H9 (cell line): ENCODE measurements around the gene XKRX. TPM values are rescaled to one million over a fixed set of nuclear protein-coding genes. Genes with fewer than 3 reads are reported as not detected.

ENCODE experiments used
- DNase-seq: peaks from one replicate; pipeline ENCODE4 v3.0.0-alpha.2; 2017
- H2AFZ ChIP-seq: one replicate; pipeline ENCODE4 v1.6.1; 2013; ENCODE audit warnings: mild to moderate bottlenecking, low read length, control low read depth, moderate library complexity
- H2AK5ac ChIP-seq: 2 replicates; pipeline ENCODE4 v1.6.1; 2013; ENCODE audit warnings: low read length, control low read depth, mixed read lengths; ENCODE audit not compliant: insufficient read length
- H2BK120ac ChIP-seq: one replicate; pipeline ENCODE4 v1.6.1; 2013; ENCODE audit warnings: low read depth, mild to moderate bottlenecking, low read length, control low read depth, inconsistent platforms; ENCODE audit not compliant: poor library complexity, severe bottlenecking
- H2BK12ac ChIP-seq: 2 replicates; pipeline ENCODE4 v1.6.1; 2013; ENCODE audit warnings: low read length, control low read depth, mixed read lengths, low read depth; ENCODE audit not compliant: insufficient read length
- H2BK15ac ChIP-seq: 2 replicates; pipeline ENCODE4 v1.6.1; 2013; ENCODE audit warnings: low read depth, low read length, control low read depth
- H2BK20ac ChIP-seq: one replicate; pipeline ENCODE4 v1.6.1; 2013; ENCODE audit warnings: low read depth, mild to moderate bottlenecking, low read length, control low read depth, inconsistent platforms; ENCODE audit not compliant: poor library complexity, severe bottlenecking
- H2BK5ac ChIP-seq: 2 replicates; pipeline ENCODE4 v1.6.1; 2013; ENCODE audit warnings: low read length, control low read depth, mixed read lengths; ENCODE audit not compliant: insufficient read length
- H3K14ac ChIP-seq: 2 replicates; pipeline ENCODE4 v1.6.1; 2013; ENCODE audit warnings: low read length, control low read depth; ENCODE audit not compliant: insufficient read depth
- H3K18ac ChIP-seq: 2 replicates; pipeline ENCODE4 v1.6.1; 2013; ENCODE audit warnings: low read depth, mild to moderate bottlenecking, mixed read lengths, low read length, control low read depth; ENCODE audit not compliant: insufficient read length
- H3K23ac ChIP-seq: 2 replicates; pipeline ENCODE4 v1.6.1; 2013; ENCODE audit warnings: low read length, control low read depth, mixed read lengths, low read depth; ENCODE audit not compliant: insufficient read length
- H3K23me2 ChIP-seq: 2 replicates; pipeline ENCODE4 v1.6.1; 2013; ENCODE audit warnings: low read depth, mild to moderate bottlenecking, mixed read lengths, low read length, control low read depth; ENCODE audit not compliant: insufficient read length, poor library complexity, severe bottlenecking
- H3K27ac ChIP-seq: 2 replicates; pipeline ENCODE4 v1.5.1; 2013; ENCODE audit warnings: low read length, control low read depth, mixed read lengths, low read depth; ENCODE audit not compliant: insufficient read length
- H3K27me3 ChIP-seq: 2 replicates; pipeline ENCODE4 v1.6.1; 2013; ENCODE audit warnings: low read length, control low read depth, inconsistent platforms; ENCODE audit not compliant: insufficient read depth
- H3K4ac ChIP-seq: 2 replicates; pipeline ENCODE4 v1.6.1; 2013; ENCODE audit warnings: low read depth, mild to moderate bottlenecking, control low read depth, inconsistent platforms, low read length, moderate library complexity
- H3K4me1 ChIP-seq: 2 replicates; pipeline ENCODE4 v1.6.1; 2013; ENCODE audit warnings: low read length, control low read depth, inconsistent platforms; ENCODE audit not compliant: insufficient read depth
- H3K4me2 ChIP-seq: 2 replicates; pipeline ENCODE4 v1.6.1; 2013; ENCODE audit warnings: low read length, control low read depth, mixed read lengths; ENCODE audit not compliant: insufficient read length, insufficient read depth
- H3K56ac ChIP-seq: 2 replicates; pipeline ENCODE4 v1.6.1; 2013; ENCODE audit warnings: low read depth, mild to moderate bottlenecking, mixed read lengths, low read length, control low read depth; ENCODE audit not compliant: insufficient read length
- H3K79me1 ChIP-seq: 2 replicates; pipeline ENCODE4 v1.6.1; 2013; ENCODE audit warnings: low read depth, mild to moderate bottlenecking, moderate library complexity, low read length, control low read depth, inconsistent platforms; ENCODE audit not compliant: insufficient read depth, poor library complexity, severe bottlenecking
- H3K79me2 ChIP-seq: 2 replicates; pipeline ENCODE4 v1.6.1; 2013; ENCODE audit warnings: low read length, control low read depth, inconsistent platforms; ENCODE audit not compliant: insufficient read depth
- H3K9ac ChIP-seq: 2 replicates; pipeline ENCODE4 v1.6.1; 2013; ENCODE audit warnings: low read length, control low read depth, mixed read lengths; ENCODE audit not compliant: insufficient read length; ENCODE audit errors: extremely low read depth
- H3K9me3 ChIP-seq: one replicate; pipeline ENCODE4 v1.6.1; 2013; ENCODE audit warnings: low read depth, low read length, inconsistent platforms; ENCODE audit not compliant: control insufficient read depth
- H3T11ph ChIP-seq: one replicate; pipeline ENCODE4 v1.6.1; 2013; ENCODE audit warnings: mild to moderate bottlenecking, low read length, control low read depth, inconsistent platforms
- H4K20me1 ChIP-seq: one replicate; pipeline ENCODE4 v1.6.1; 2013; ENCODE audit not compliant: control insufficient read depth, insufficient read length, insufficient read depth
- H4K5ac ChIP-seq: 2 replicates; pipeline ENCODE4 v1.6.1; 2013; ENCODE audit warnings: low read depth, mild to moderate bottlenecking, mixed read lengths, low read length, control low read depth; ENCODE audit not compliant: insufficient read length
- H4K8ac ChIP-seq: replicated peaks from 2 replicates; pipeline ENCODE4 v1.6.1; 2013; ENCODE audit warnings: low read length, control low read depth, mixed read lengths, low read depth; ENCODE audit not compliant: insufficient read length
- H4K91ac ChIP-seq: 2 replicates; pipeline ENCODE4 v1.6.1; 2013; ENCODE audit warnings: low read depth, mild to moderate bottlenecking, moderate library complexity, mixed read lengths, low read length, control low read depth; ENCODE audit not compliant: insufficient read length
- H3K27ac Mint-ChIP-seq, 3 experiments: 2 replicates in 2 of 3; 3 replicates in 1 of 3; pipeline ENCODE4 v1.8.0; 2020 to 2021; ENCODE audit warnings: mixed read lengths in 3 of 3, mild to moderate bottlenecking in 1 of 3, moderate library complexity in 1 of 3
- H3K27me3 Mint-ChIP-seq: 2 replicates; pipeline ENCODE4 v1.8.0; 2021; ENCODE audit warnings: low read depth, mild to moderate bottlenecking, moderate library complexity, mixed read lengths
- H3K36me3 Mint-ChIP-seq, 3 experiments: 2 replicates in 2 of 3; 3 replicates in 1 of 3; pipeline ENCODE4 v1.8.0; 2020 to 2021; ENCODE audit warnings: low read depth in 3 of 3, mixed read lengths in 3 of 3; ENCODE audit not compliant: insufficient read depth in 1 of 3
- H3K4me1 Mint-ChIP-seq, 2 experiments: 2 replicates each; pipeline ENCODE4 v1.8.0; 2020; ENCODE audit warnings: mixed read lengths in 2 of 2
- H3K4me3 Mint-ChIP-seq, 2 experiments: 2 replicates in 1 of 2; 3 replicates in 1 of 2; pipeline ENCODE4 v1.8.0; 2020 to 2021; ENCODE audit warnings: mild to moderate bottlenecking in 2 of 2, mixed read lengths in 2 of 2, moderate library complexity in 1 of 2
- H3K9me3 Mint-ChIP-seq, 2 experiments: 2 replicates in 1 of 2; 3 replicates in 1 of 2; pipeline ENCODE4 v1.8.0; 2020; ENCODE audit warnings: mild to moderate bottlenecking in 2 of 2, mixed read lengths in 2 of 2, moderate library complexity in 1 of 2
- CTCF ChIP-seq: fragments of 200-600 bp; sonication (generic); conservative IDR thresholded peaks from 3 replicates; pipeline ENCODE4 v1.8.0; 2021; ENCODE audit warnings: antibody characterized with exemption, mild to moderate bottlenecking
- WGBS: extraction: QIAGEN DNeasy Blood & Tissue Kit; methylation state at CpG from one replicate; pipeline ENCODE4 v1.1.7; 2013; ENCODE audit warnings: missing lambda C conversion rate, low lambda C conversion rate, mixed read lengths; ENCODE audit not compliant: insufficient read length; ENCODE audit errors: extremely low coverage; 5-methylcytosine and 5-hydroxymethylcytosine counted together
- total RNA-seq: library from RNA; stranded (reverse); gene quantifications from 2 replicates; pipeline ENCODE4 v1.2.1, GENCODE V29; 2021

Gene XKRX
- total RNA-seq, 1 experiment from 2014 or later = 0.44 TPM

GRCh38 chrX:100868273-100868672 lies 60.4 kb downstream of the XKRX start:
- Histone ChIP-seq H2AFZ (no peak overlapping the region), H3K9me3 (peaks cover 34% of the 10 kb centered on the region), H4K8ac (no peak overlapping the region), H2BK120ac (no peak overlapping the region), H2BK5ac (no peak overlapping the region), H3K27me3 (no peaks in the 10 kb centered on the region), H2BK15ac (no peak overlapping the region), H3K4me2 (no peak overlapping the region), H4K91ac (no peak overlapping the region), H2AK5ac (no peak overlapping the region), H4K20me1 (no peaks in the 10 kb centered on the region), H2BK12ac (no peak overlapping the region), H3K18ac (no peak overlapping the region), H3K56ac (no peak overlapping the region), H3K9ac (no peak overlapping the region), H3K14ac (no peak overlapping the region), H3K27ac (no peak overlapping the region), H3K4ac (no peak overlapping the region), H2BK20ac (no peak overlapping the region), H3K23me2 (no peaks in the 10 kb centered on the region), H3K79me2 (no peaks in the 10 kb centered on the region), H4K5ac (no peak overlapping the region), H3K79me1 (no peaks in the 10 kb centered on the region), H3T11ph (no peak overlapping the region), H3K23ac (no peak overlapping the region), H3K4me1 (no peaks in the 10 kb centered on the region)
- no peak overlapping the region for H3K27ac Mint-ChIP-seq
- H3K27me3 Mint-ChIP-seq = peaks cover 2% of the 10 kb centered on the region; the same call in 1 of the 2 replicates
- no peak overlapping the region for H3K4me3 Mint-ChIP-seq
- H3K36me3 Mint-ChIP-seq = no peaks in the 10 kb centered on the region; a peak in 1 of 7 replicates
- TF ChIP-seq CTCF = no peak
- peaks cover 47 to 52% of the 10 kb centered on the region in 2 experiments for H3K9me3 Mint-ChIP-seq
- WGBS = no CpG with 5 or more reads among the region's 2 CpGs
- peaks cover 3% of the 10 kb centered on the region in 2 experiments for H3K4me1 Mint-ChIP-seq
- no peak for DNase-seq
